Measurements from ENCODE around the gene NARS2. TPM values are rescaled to one million over a fixed set of nuclear protein-coding genes. Genes with fewer than 3 reads are reported as not detected.

The NARS2 gene
- total and polyA plus RNA-seq, 10 of the 15 experiments (the other 5 are each of a cell fraction or from before 2014, with no cell fraction given) = 22.2 to 45.3 (median 36.3) TPM

DNA sequence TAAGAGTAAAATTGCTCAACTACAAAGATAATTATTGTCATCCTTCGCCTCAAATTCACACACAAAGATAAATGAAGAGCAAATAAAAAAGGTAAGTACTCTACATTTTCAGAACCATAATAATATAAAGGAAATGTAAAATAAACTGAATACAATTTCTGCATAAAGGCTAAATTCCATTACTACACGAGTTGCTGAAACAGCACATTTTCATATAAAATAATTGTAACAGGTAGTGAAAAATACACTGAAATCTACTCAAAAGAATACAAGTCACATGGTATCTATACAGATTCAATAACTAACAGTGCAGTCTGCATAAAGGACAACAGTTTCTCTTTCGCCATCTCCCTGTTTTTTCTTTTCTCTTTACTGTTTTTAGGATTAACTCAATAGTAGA, 102.3 kb downstream of the NARS2 start:
- 99% methylated on average over 3 of the region's 3 CpGs for WGBS (ENCODE audit: insufficient coverage, insufficient replicate concordance, low lambda C conversion rate, missing lambda C conversion rate)
- Histone ChIP-seq H3K79me2 (ENCODE audit: control insufficient read depth, insufficient read depth, low read length) (no peaks in the 10 kb centered on the region), H3K27me3 (replicated peaks in 1 of 2; ENCODE audit: control insufficient read depth in 2 of 2, insufficient read depth in 2 of 2, low read length in 1 of 2) (no peaks in the 10 kb centered on the region), H4K20me1 (ENCODE audit: control insufficient read depth, insufficient read depth) (no peaks in the 10 kb centered on the region), H3K4me1 (ENCODE audit: control insufficient read depth, insufficient read depth, low read length) (no peaks in the 10 kb centered on the region), H3K4me3 (no peak overlapping the region), H2AFZ (ENCODE audit: control insufficient read depth, low read depth, low read length) (no peak overlapping the region), H3K36me3 (ENCODE audit: control insufficient read depth in 2 of 2, insufficient read depth in 2 of 2, low read length in 1 of 2) (peaks cover 0 to 2% of the 10 kb centered on the region in 2 experiments; a peak in 2 of 4 replicates), H3K9me3 (replicated peaks; ENCODE audit: control insufficient read depth, insufficient read depth, low read length) (no peaks in the 10 kb centered on the region), H3K27ac (ENCODE audit: control insufficient read depth, insufficient read depth) (no peak overlapping the region), H3K9ac (ENCODE audit: control insufficient read depth, insufficient read depth, low read length) (no peak overlapping the region), H3K4me2 (ENCODE audit: control insufficient read depth, insufficient read depth) (no peak overlapping the region)
- TF ChIP-seq HDGF (IDR thresholded peaks at IDR 0.05) (no peak), TARDBP (IDR thresholded peaks at IDR 0.05; ENCODE audit: borderline replicate concordance) (no peak), ZNF384 (IDR thresholded peaks at IDR 0.05; ENCODE audit: borderline replicate concordance, low read depth, low read length) (no peak), NRF1 (conservative IDR thresholded peaks at IDR 0.05; ENCODE audit: low read depth, low read length) (no peak)
- ChIA-PET POLR2A (interaction anchor here (0.6 kb wide), 1 partner anchor 9 kb away, joined by 4 read pairs; no protein-coding TSS in a partner anchor), SMC1A (ENCODE audit: uncharacterized antibody, unreplicated experiment) (no interaction called here), CTCF (interaction anchor here (1.3 kb wide), 1 partner anchor 33 kb away, joined by 4 read pairs; no protein-coding TSS in a partner anchor), RAD21 (ENCODE audit: unreplicated experiment) (no interaction called here)
- in situ Hi-C loops (cut with MboI) (no loop called here), intact Hi-C loops (cut with micrococcal nuclease; ENCODE audit: unreplicated experiment) (no loop called here)
- ATAC-seq (no peak), FAIRE-seq (no peak), DNase-seq (ENCODE audit: low read depth, low spot score) (no peak)
- no TSS peak for BruUV-seq (replicated peaks)

DNA sequence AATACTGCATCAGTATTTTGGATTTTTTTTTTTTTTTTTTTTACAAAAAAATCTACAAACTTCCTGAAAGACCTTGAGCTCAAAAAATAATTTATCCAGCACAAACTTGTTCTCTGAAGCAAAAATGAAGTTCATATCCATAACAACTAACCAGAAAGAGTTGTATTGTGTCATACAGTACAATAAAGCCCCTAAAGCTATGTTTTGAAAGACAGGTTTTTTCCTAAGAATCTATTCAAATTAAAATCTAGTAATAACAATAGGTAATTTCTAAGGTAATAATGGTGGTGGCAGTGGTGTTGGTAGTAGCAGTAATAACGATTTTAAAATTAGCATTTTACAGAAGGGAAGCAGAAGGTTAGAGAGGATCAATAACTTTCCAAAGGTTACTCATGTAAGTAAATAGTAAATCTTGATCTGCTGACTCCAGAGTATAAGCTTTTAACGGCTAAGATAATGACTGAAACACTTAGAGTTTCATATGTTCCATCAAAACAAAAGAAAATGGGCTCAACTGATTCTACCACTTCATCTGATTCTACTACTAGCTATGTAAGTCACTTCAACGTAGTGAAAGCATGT, 103.7 kb downstream of the NARS2 start:
- POLR2A ChIA-PET = interaction anchor here (0.6 kb wide), 1 partner anchor 574 kb away, joined by 6 read pairs; no protein-coding TSS in a partner anchor
- Histone ChIP-seq H3K79me2 (ENCODE audit: control insufficient read depth, insufficient read depth, low read length) (no peaks in the 10 kb centered on the region), H3K27ac (ENCODE audit: control insufficient read depth, insufficient read depth) (no peak overlapping the region), H2AFZ (ENCODE audit: control insufficient read depth, low read depth, low read length) (no peak overlapping the region), H3K27me3 (replicated peaks in 1 of 2; ENCODE audit: control insufficient read depth in 2 of 2, insufficient read depth in 2 of 2, low read length in 1 of 2) (no peaks in the 10 kb centered on the region), H3K4me2 (ENCODE audit: control insufficient read depth, insufficient read depth) (no peak overlapping the region), H3K4me1 (ENCODE audit: control insufficient read depth, insufficient read depth, low read length) (peaks cover 4% of the 10 kb centered on the region), H4K20me1 (ENCODE audit: control insufficient read depth, insufficient read depth) (no peaks in the 10 kb centered on the region), H3K4me3 (no peak overlapping the region), H3K36me3 (ENCODE audit: control insufficient read depth in 2 of 2, insufficient read depth in 2 of 2, low read length in 1 of 2) (peaks cover 0 to 2% of the 10 kb centered on the region in 2 experiments; a peak in 1 of 4 replicates), H3K9me3 (replicated peaks; ENCODE audit: control insufficient read depth, insufficient read depth, low read length) (no peaks in the 10 kb centered on the region), H3K9ac (ENCODE audit: control insufficient read depth, insufficient read depth, low read length) (no peak overlapping the region)
- intact Hi-C loops (cut with micrococcal nuclease; ENCODE audit: unreplicated experiment) (no loop called here), in situ Hi-C loops (cut with MboI) (no loop called here)
- SMC1A ChIA-PET (ENCODE audit: uncharacterized antibody, unreplicated experiment) = interaction anchor here (0.9 to 1.0 kb wide), 4 partner anchors 26 to 94 kb away, joined by 3 to 5 read pairs (median 4); no protein-coding TSS in a partner anchor
- TF ChIP-seq ZNF384 (IDR thresholded peaks at IDR 0.05; ENCODE audit: borderline replicate concordance, low read depth, low read length) (no peak), RAD51 (IDR thresholded peaks at IDR 0.05) (no peak), HDGF (IDR thresholded peaks at IDR 0.05) (no peak), WRNIP1 (IDR thresholded peaks at IDR 0.05; ENCODE audit: borderline replicate concordance, low read depth, low read length) (no peak), CHD4 (IDR thresholded peaks at IDR 0.05) (no peak), GATAD2B (conservative IDR thresholded peaks at IDR 0.05; ENCODE audit: low read depth) (no peak), MYC (IDR thresholded peaks at IDR 0.05; ENCODE audit: insufficient read depth, insufficient read length, insufficient replicate concordance, low read length, severe bottlenecking) (no peak), RCOR1 (conservative IDR thresholded peaks at IDR 0.05; ENCODE audit: low read depth, low read length) (no peak), POLR2A (IDR thresholded peaks at IDR 0.05; ENCODE audit: low read depth, low read length) (no peak), RFX5 (IDR thresholded peaks at IDR 0.05; ENCODE audit: low read depth, low read length) (no peak), EED (IDR thresholded peaks at IDR 0.05; ENCODE audit: low read depth) (no peak), CBFB (IDR thresholded peaks at IDR 0.05; ENCODE audit: low read depth) (no peak), SIN3A (IDR thresholded peaks at IDR 0.05; ENCODE audit: low read depth, low read length) (no peak), BACH1 (IDR thresholded peaks at IDR 0.05; ENCODE audit: borderline replicate concordance) (no peak)
- TF ChIP-seq, protein P1, sequence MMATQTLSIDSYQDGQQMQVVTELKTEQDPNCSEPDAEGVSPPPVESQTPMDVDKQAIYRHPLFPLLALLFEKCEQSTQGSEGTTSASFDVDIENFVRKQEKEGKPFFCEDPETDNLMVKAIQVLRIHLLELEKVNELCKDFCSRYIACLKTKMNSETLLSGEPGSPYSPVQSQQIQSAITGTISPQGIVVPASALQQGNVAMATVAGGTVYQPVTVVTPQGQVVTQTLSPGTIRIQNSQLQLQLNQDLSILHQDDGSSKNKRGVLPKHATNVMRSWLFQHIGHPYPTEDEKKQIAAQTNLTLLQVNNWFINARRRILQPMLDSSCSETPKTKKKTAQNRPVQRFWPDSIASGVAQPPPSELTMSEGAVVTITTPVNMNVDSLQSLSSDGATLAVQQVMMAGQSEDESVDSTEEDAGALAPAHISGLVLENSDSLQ (IDR thresholded peaks at IDR 0.05) = no peak
- ATAC-seq = no peak
- no peak for FAIRE-seq
- WGBS (ENCODE audit: insufficient coverage, insufficient replicate concordance, low lambda C conversion rate, missing lambda C conversion rate) = 64% methylated on average over 3 of the region's 3 CpGs
- BruUV-seq (replicated peaks) = no TSS peak
- no peak for DNase-seq (ENCODE audit: low read depth, low spot score)
- RAD21 ChIA-PET (ENCODE audit: unreplicated experiment) = no interaction called here
- CTCF ChIA-PET = interaction anchor here (0.6 to 1.4 kb wide), 2 partner anchors 11 to 50 kb away, joined by 3 to 4 read pairs; no protein-coding TSS in a partner anchor
